Immature natural killer cell (primary cell): ENCODE measurements around the gene RLBP1. TPM values are rescaled to one million over a fixed set of nuclear protein-coding genes. Genes with fewer than 3 reads are reported as not detected.

Experiments
- DNase-seq, 3 donors: peaks; one replicate each; pipeline ENCODE4 v3.0.0; 2022; ENCODE audit warnings: mixed read lengths in 1 of 3
- H3K27ac Mint-ChIP-seq, 6 donors: one replicate each; pipeline ENCODE4 v1.8.0; 2020; ENCODE audit warnings: mixed read lengths in 6 of 6, mild to moderate bottlenecking in 5 of 6, inconsistent platforms in 4 of 6, moderate library complexity in 3 of 6
- H3K27me3 Mint-ChIP-seq, 3 donors: one replicate each; pipeline ENCODE4 v1.8.0; 2020 to 2021; ENCODE audit warnings: low read depth in 3 of 3, mild to moderate bottlenecking in 3 of 3, mixed read lengths in 3 of 3, moderate library complexity in 3 of 3, inconsistent platforms in 1 of 3
- H3K36me3 Mint-ChIP-seq, 3 donors: one replicate each; pipeline ENCODE4 v1.8.0; 2020; ENCODE audit warnings: mixed read lengths in 3 of 3, inconsistent platforms in 2 of 3, mild to moderate bottlenecking in 2 of 3
- H3K4me1 Mint-ChIP-seq, 2 donors: one replicate each; pipeline ENCODE4 v1.8.0; 2020; ENCODE audit warnings: inconsistent platforms in 2 of 2, mild to moderate bottlenecking in 2 of 2, mixed read lengths in 2 of 2, moderate library complexity in 1 of 2
- H3K4me3 Mint-ChIP-seq, 5 donors: one replicate each; pipeline ENCODE4 v1.8.0; 2020; ENCODE audit warnings: mild to moderate bottlenecking in 5 of 5, mixed read lengths in 5 of 5, inconsistent platforms in 3 of 5, moderate library complexity in 3 of 5
- H3K9me3 Mint-ChIP-seq, 6 donors: one replicate each; pipeline ENCODE4 v1.8.0; 2020; ENCODE audit warnings: mild to moderate bottlenecking in 6 of 6, mixed read lengths in 6 of 6, inconsistent platforms in 4 of 6, moderate library complexity in 3 of 6
- polyA plus RNA-seq, 3 donors: library from polyadenylated mRNA; unstranded; fragments of 300-500 nt; fragmentation: Illumina TruSeq; gene quantifications; one replicate each; pipeline ENCODE4 v1.2.3, GENCODE V29; 2021

The RLBP1 gene
- polyA plus RNA-seq, 3 donors from 2014 or later: 0.35 TPM; not detected in 2

DNA sequence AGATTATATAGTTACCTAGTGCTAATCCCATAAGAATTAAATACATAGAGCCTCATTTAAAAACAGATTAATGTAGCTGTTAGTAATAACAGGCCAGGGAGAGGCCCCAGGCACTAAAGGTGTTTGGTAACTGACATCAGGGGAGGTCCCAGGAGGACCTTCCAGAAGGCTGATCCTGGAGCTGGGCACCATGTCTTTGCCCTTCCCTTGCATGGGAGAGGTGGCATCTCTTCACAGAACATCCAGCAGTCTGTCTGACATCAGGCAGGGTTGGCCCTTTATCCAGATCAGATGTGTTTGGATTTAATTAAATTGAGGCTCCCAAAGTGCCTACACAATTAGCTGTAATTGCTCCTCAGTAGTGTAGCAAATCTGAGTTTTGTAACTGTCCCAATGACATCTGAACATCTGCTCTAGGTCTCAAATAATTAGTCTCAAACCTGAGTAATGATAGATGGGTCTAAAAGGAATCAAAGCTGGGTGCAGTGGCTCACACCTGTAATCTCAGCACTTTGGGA, 53.0 kb downstream of the RLBP1 start:
- Mint-ChIP-seq H3K4me1 (peaks cover 22 to 70% of the 10 kb centered on the region in 2 donors), H3K9me3 (no peaks in the 10 kb centered on the region), H3K27me3 (no peaks in the 10 kb centered on the region), H3K4me3 (no peak overlapping the region), H3K36me3 (peaks cover 3 to 8% (median 4%) of the 10 kb centered on the region in 3 donors), H3K27ac (peak overlapping the region in 5 of 6 donors; percentile 34 to 89 (median 44))
- DNase-seq: no peak

DNA sequence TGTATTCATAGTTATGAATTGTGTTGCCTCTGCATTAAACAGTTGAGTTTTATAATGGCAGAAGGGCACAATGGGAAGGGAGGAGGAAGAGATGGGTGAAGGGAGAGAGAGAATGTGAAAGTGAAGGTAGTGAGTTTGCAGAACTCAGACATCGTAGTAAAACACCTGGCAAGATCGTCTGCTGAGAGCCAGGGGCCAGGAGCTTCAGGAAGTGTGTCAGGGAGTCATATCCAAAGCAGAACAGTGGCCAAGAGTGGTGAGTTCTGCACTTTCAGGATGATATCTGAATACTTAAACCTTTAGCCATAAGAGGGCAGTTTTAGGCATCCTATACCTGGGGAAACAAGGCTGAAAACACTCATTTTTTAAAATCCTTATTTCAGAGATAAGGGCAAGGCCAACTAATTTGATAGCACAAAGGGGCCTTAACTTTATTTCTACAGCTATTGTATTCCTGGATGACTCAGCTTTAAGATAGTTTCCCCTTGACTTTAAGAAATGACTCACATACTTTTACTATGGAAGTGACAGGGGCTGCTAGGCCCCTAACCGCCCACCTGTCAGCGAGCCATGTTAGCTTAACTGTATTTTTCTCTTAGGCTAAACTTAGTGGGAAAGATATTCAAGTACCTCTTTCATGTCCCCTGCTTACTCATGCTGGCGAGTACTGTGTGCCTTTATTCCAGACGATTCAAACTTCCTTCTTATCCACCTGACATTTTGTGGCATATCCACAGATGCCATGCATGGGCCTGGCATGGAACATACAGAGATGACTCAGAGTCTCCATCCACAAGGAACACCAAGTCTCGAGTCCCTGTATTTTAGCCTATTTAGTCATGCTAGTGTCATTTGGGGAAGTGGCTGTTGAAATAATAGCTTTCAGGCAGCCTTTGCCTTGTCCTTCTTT, 53.9 kb downstream of the RLBP1 start:
- DNase-seq: no peak
- Mint-ChIP-seq H3K4me1 (peaks cover 28 to 79% of the 10 kb centered on the region in 2 donors), H3K4me3 (peak overlapping the region in 4 of 5 donors; percentile 3 to 57 (median 28)), H3K36me3 (peaks cover 6 to 14% (median 7%) of the 10 kb centered on the region in 3 donors), H3K27ac (peak overlapping the region; percentile 73 to 91 (median 84)), H3K9me3 (no peaks in the 10 kb centered on the region), H3K27me3 (no peaks in the 10 kb centered on the region)

DNA sequence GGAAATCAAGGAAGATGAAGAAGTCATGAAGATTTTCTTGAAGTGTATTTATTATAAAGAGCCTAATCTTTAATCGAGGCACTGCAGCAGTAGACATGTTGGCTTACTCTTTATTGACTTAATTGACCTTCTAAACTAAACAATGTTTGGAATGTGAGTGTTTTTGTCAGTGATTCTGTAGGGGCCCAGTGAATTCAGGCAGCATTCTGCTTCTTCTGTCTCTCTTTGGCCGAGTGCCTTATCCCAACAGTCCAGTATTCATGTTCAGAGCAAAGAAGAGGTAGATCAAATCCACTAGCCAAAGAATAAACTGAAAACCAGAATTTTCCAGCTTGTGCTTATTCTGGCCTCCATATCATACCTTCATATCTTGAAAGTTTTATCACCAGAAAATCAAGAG, 55.7 kb downstream of the RLBP1 start:
- peaks cover 6 to 20% (median 15%) of the 10 kb centered on the region in 3 donors for H3K36me3 Mint-ChIP-seq
- no peaks in the 10 kb centered on the region for H3K9me3 Mint-ChIP-seq
- no peaks in the 10 kb centered on the region for H3K27me3 Mint-ChIP-seq
- H3K4me1 Mint-ChIP-seq: peaks cover 42 to 83% of the 10 kb centered on the region in 2 donors
- peak overlapping the region; percentile 34 to 70 (median 42) for H3K27ac Mint-ChIP-seq
- no peak for DNase-seq
- no peak overlapping the region for H3K4me3 Mint-ChIP-seq

DNA sequence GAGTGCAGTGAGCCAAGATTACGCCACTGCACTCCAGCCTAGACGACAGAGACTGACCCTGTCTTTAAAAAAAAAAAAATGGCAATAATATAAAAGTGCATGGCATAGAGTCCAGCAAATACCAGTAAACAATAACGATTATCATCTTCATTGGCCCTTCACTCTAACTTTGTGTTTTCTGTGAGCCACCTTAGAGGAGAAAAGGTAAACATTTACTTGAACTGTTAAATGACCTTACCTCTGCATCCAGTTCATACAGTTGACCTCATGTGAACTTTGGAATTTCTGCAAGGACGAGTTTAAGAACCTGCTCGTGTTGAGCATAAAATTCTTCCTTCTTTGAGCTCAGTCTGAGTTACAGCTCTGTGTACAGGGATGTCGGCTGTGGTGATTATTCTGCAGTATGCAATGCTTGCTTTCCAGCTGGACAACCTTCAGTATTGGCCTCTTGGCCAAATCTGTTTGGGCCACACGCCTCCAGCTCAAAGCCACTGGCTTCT, 56.6 kb downstream of the RLBP1 start:
- Mint-ChIP-seq H3K27ac (peak overlapping the region in 2 of 6 donors; percentile 23 to 75), H3K9me3 (no peaks in the 10 kb centered on the region), H3K36me3 (peaks cover 11 to 18% (median 15%) of the 10 kb centered on the region in 3 donors), H3K4me3 (no peak overlapping the region), H3K27me3 (no peaks in the 10 kb centered on the region), H3K4me1 (peaks cover 45 to 90% of the 10 kb centered on the region in 2 donors)
- DNase-seq: no peak

DNA sequence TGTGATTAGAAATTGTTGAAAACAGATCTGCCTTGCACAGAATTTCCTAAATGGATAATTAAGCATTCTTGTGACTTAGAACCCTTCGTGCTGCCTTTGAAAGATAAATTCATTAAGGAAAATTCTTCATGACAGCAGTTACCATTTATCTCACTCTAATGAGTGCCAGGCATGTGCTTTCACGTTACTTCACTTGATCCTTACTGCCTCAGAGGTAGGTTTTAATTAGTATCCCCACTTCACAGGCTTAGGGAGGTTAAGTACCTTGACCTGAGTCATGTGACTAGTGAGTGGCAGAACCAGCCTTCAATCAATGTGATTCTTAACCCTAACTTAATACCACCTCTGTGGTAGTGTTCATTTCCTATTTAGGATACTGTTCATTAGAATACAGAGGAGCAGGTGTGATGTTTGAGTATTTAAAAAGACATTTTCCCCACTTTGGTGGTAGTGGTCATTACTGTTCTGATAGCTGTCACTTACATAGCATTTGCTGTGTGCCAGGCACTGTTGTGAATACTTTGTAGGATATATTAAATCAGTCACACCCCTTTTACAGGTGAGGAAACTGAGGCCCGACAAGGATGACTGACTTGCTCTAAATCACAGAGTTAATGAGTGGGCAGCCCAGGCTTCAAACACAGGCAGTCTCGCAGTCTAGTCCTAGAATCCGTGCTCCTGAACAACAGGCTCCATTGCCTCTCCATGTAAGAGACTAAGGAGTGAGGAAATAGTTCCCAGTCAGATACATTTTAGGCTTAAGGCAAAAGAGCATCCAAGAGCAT, 57.9 kb downstream of the RLBP1 start:
- H3K27me3 Mint-ChIP-seq: no peaks in the 10 kb centered on the region

DNA sequence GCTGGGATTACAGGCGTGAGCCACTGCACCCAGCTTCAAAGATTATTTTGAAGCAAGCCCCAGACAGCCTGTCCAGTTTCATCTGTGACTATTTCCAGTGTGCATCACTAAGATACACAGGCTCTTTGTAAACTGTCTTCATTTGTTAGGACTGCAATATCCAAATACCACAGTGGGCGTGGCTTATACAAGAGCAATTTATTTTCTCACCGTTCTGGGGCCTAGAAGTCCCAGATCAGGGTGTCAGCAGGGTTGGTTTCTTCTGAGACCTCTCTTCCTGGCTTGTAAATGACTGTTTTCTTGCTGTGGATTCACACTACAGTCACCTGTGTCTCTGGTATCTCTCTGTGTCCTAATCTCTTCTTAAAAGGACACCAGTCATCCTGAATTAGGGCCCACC, 59.7 kb downstream of the RLBP1 start:
- no peaks in the 10 kb centered on the region for H3K9me3 Mint-ChIP-seq
- H3K27me3 Mint-ChIP-seq: peaks cover 0 to 3% (median 0%) of the 10 kb centered on the region in 3 donors
- peaks cover 17 to 42% (median 19%) of the 10 kb centered on the region in 3 donors for H3K36me3 Mint-ChIP-seq
- no peak for DNase-seq
- H3K4me3 Mint-ChIP-seq: peak overlapping the region in 1 of 5 donors; percentile 2
- peak overlapping the region; percentile 76 to 93 (median 82) for H3K27ac Mint-ChIP-seq
- H3K4me1 Mint-ChIP-seq: peaks cover 36 to 83% of the 10 kb centered on the region in 2 donors

More for the DNA sequence above, 57.9 kb downstream of the RLBP1 start:
- Mint-ChIP-seq H3K27ac (peak overlapping the region; percentile 19 to 93 (median 70)), H3K4me1 (peaks cover 43 to 89% of the 10 kb centered on the region in 2 donors), H3K9me3 (no peaks in the 10 kb centered on the region), H3K4me3 (no peak overlapping the region), H3K36me3 (peaks cover 8 to 26% (median 18%) of the 10 kb centered on the region in 3 donors)
- no peak for DNase-seq

Other genes starting within 250 kb of the RLBP1 start
- gene ABHD2, start 133.1 kb downstream of the RLBP1 start, polyA plus RNA-seq: 10 to 100 TPM; 26.9 to 70.6 (median 33.1) TPM
- gene FANCI, start 22.4 kb upstream of the RLBP1 start, polyA plus RNA-seq: 10 to 100 TPM in 1 of 3 donors, 1 to 10 TPM in 2; 4.1 to 14.3 (median 5.8) TPM
- gene POLG, start 113.2 kb upstream of the RLBP1 start, polyA plus RNA-seq: 10 to 100 TPM; 24.3 to 79.1 (median 28.6) TPM